Epithelial cell of esophagus (primary cell): ENCODE results near the gene AKR1C4.
"Not testable (repeated sequence)": the region's sequence is repeated elsewhere in the genome, so short reads cannot be mapped to it uniquely, and the experiment has no call there.

Experiments used
- DNase-seq: peaks from one replicate; pipeline ENCODE4 v3.0.0; 2010; ENCODE audit warnings: low read depth
- H3K4me3 ChIP-seq: 2 replicates; pipeline ENCODE4 v1.5.1; 2011; ENCODE audit warnings: mild to moderate bottlenecking, low read length, control low read depth
- CTCF ChIP-seq: IDR thresholded peaks from 2 replicates; pipeline ENCODE4 v1.5.1; 2011; ENCODE audit warnings: low read depth, mild to moderate bottlenecking, low read length, control low read depth, inconsistent platforms; ENCODE audit not compliant: insufficient read depth; ENCODE audit errors: missing control alignments

The AKR1C4 gene

GRCh38 chr10:5254488-5254887 lies 57.9 kb downstream of the AKR1C4 start:
- no peak for TF ChIP-seq CTCF
- peak; percentile 59 for DNase-seq
- H3K4me3 ChIP-seq = no peak overlapping the region

GRCh38 chr10:5257768-5258167 lies 61.1 kb downstream of the AKR1C4 start:
- not testable (repeated sequence) for H3K4me3 ChIP-seq

GRCh38 chr10:5259132-5259951 lies 62.7 kb downstream of the AKR1C4 start:
- TF ChIP-seq CTCF = no peak
- DNase-seq = no peak
- no peak overlapping the region for H3K4me3 ChIP-seq

More at GRCh38 chr10:5257768-5258167, 61.1 kb downstream of the AKR1C4 start:
- DNase-seq = not testable (repeated sequence)

GRCh38 chr10:5259952-5260578 lies 63.4 kb downstream of the AKR1C4 start:
- TF ChIP-seq CTCF = no peak
- H3K4me3 ChIP-seq = no peak overlapping the region
- no peak for DNase-seq

- no peak for DNase-seq
- no peak overlapping the region for H3K4me3 ChIP-seq
- TF ChIP-seq CTCF = no peak
These were observed 64.2 kb downstream of the AKR1C4 start for GRCh38 chr10:5260828-5261227.

GRCh38 chr10:5265139-5265538 lies 68.5 kb downstream of the AKR1C4 start:
- H3K4me3 ChIP-seq = no peak overlapping the region
- TF ChIP-seq CTCF = no peak
- no peak for DNase-seq

- DNase-seq = no peak
- no peak overlapping the region for H3K4me3 ChIP-seq
- TF ChIP-seq CTCF = no peak
These were observed 69.7 kb downstream of the AKR1C4 start for GRCh38 chr10:5266351-5266750.
